Endothelial cell of umbilical vein (primary cell): Measurements from ENCODE around the gene FCGBP. TPM values are rescaled to one million over a fixed set of nuclear protein-coding genes. Genes with fewer than 3 reads are reported as not detected.

ENCODE experiments used
- BruUV-seq: library from RNA; stranded (reverse); fragments of 400-500 nt; replicated peaks from 2 replicates; lab custom pipeline; 2021; lab: Mats Ljungman, UMichigan
- CTCF ChIA-PET: fragments of 300-600, 350-600 bp; sonication (Branson Sonifier 250); formaldehyde crosslinking; loops from one replicate; lab custom pipeline; 2021; ENCODE audit warnings: antibody characterized with exemption, inconsistent platforms; lab: Charles Lee
- POLR2A ChIA-PET: fragments of 300-600, 350-600 bp; sonication (Branson Sonifier 250); formaldehyde crosslinking; loops from one replicate; lab custom pipeline; 2021; ENCODE audit warnings: antibody characterized with exemption, inconsistent platforms; lab: Charles Lee
- DNase-seq: peaks from one replicate; pipeline ENCODE4 v3.0.0-alpha.2; 2011; ENCODE audit warnings: low read depth, low spot score
- FAIRE-seq: peaks from 2 replicates; lab custom pipeline; 2011; peaks lifted over from hg19 to GRCh38; lab: Jason Lieb, UNC
- H2AFZ ChIP-seq: 2 replicates; pipeline ENCODE4 v1.6.0; 2012; ENCODE audit warnings: low read depth, low read length, control low read depth, inconsistent platforms
- H3K27ac ChIP-seq: 2 replicates; pipeline ENCODE4 v1.5.1; 2011; ENCODE audit warnings: low read depth, mild to moderate bottlenecking, control low read depth, low read length, moderate library complexity; ENCODE audit not compliant: insufficient read depth
- H3K27me3 ChIP-seq, 2 experiments: 2 replicates each; pipeline versions ENCODE4 v1.6.0 to v1.6.1; 2011; ENCODE audit warnings: low read length in 2 of 2, mixed read lengths in 1 of 2; ENCODE audit not compliant: control insufficient read depth in 2 of 2, insufficient read depth in 2 of 2
- H3K36me3 ChIP-seq, 2 experiments: 2 replicates in 1 of 2; 3 replicates in 1 of 2; pipeline ENCODE4 v1.5.1; 2011; ENCODE audit warnings: low read length in 2 of 2, mild to moderate bottlenecking in 1 of 2, moderate library complexity in 1 of 2; ENCODE audit not compliant: control insufficient read depth in 2 of 2, insufficient read depth in 2 of 2; ENCODE audit errors: extremely low read depth in 1 of 2
- H3K4me1 ChIP-seq: 3 replicates; pipeline ENCODE4 v1.5.1; 2011; ENCODE audit warnings: mild to moderate bottlenecking, low read length; ENCODE audit not compliant: control insufficient read depth, insufficient read depth; ENCODE audit errors: extremely low read depth
- H3K4me2 ChIP-seq: 2 replicates; pipeline ENCODE4 v1.6.1; 2011; ENCODE audit warnings: low read length, control low read depth, mixed read lengths; ENCODE audit not compliant: insufficient read depth
- H3K4me3 ChIP-seq, 3 experiments: fragments of 200-600 bp in 1 of 3; sonication (generic), shearing (Covaris generic) in 1 of 3; replicated peaks in 1 of 3; 2 replicates each; pipeline ENCODE4 v1.5.1; 2011 to 2016; ENCODE audit warnings: control low read depth in 3 of 3, low read length in 3 of 3, mild to moderate bottlenecking in 2 of 3, inconsistent platforms in 1 of 3, low read depth in 1 of 3, moderate library complexity in 1 of 3; ENCODE audit not compliant: insufficient read depth in 1 of 3
- H3K79me2 ChIP-seq: 2 replicates; pipeline ENCODE4 v1.6.0; 2012; ENCODE audit warnings: low read length, inconsistent platforms; ENCODE audit not compliant: control insufficient read depth, insufficient read depth
- H3K9ac ChIP-seq: replicated peaks from 2 replicates; pipeline ENCODE3; 2011; ENCODE audit warnings: low read length, control low read depth; ENCODE audit not compliant: insufficient read depth; ENCODE audit errors: extremely low read depth
- H3K9me1 ChIP-seq: replicated peaks from 3 replicates; pipeline ENCODE4 v1.6.0; 2011; ENCODE audit warnings: mild to moderate bottlenecking, low read length; ENCODE audit not compliant: control insufficient read depth, insufficient read depth; ENCODE audit errors: extremely low read depth
- H3K9me3 ChIP-seq: replicated peaks from 2 replicates; pipeline ENCODE4 v1.5.1; 2012; ENCODE audit warnings: low read length, inconsistent platforms; ENCODE audit not compliant: control insufficient read depth, insufficient read depth
- H4K20me1 ChIP-seq: replicated peaks from 2 replicates; pipeline ENCODE3; 2011; ENCODE audit warnings: mild to moderate bottlenecking, low read length; ENCODE audit not compliant: control insufficient read depth, insufficient read depth; ENCODE audit errors: extremely low read depth
- CTCF ChIP-seq, 2 donors: IDR thresholded peaks; 1 replicate in 1 of 2; 2 replicates in 1 of 2; pipeline ENCODE4 v1.5.1; 2011; ENCODE audit warnings: low read length in 2 of 2, mild to moderate bottlenecking in 2 of 2, moderate library complexity in 2 of 2, control low read depth in 1 of 2, inconsistent platforms in 1 of 2, low read depth in 1 of 2; ENCODE audit not compliant: insufficient read depth in 1 of 2; ENCODE audit errors: extremely low read depth in 1 of 2
- EZH2 ChIP-seq: IDR thresholded peaks from 2 replicates; pipeline ENCODE4 v1.6.1; 2012; ENCODE audit warnings: borderline replicate concordance, low read depth, mild to moderate bottlenecking, moderate library complexity, low read length, inconsistent platforms; ENCODE audit not compliant: severe bottlenecking
- FOS ChIP-seq: IDR thresholded peaks from 2 replicates; pipeline ENCODE4 v1.6.1; 2011; ENCODE audit warnings: mild to moderate bottlenecking, low read length, moderate library complexity, borderline replicate concordance; ENCODE audit not compliant: insufficient read depth
- GATA2 ChIP-seq: IDR thresholded peaks from 2 replicates; pipeline ENCODE4 v1.7.0; 2011; ENCODE audit warnings: low read depth, mild to moderate bottlenecking, moderate library complexity, mixed read lengths, low read length; ENCODE audit not compliant: insufficient read length, insufficient read depth
- JUN ChIP-seq: IDR thresholded peaks from 2 replicates; pipeline ENCODE4 v1.6.1; 2011; ENCODE audit warnings: borderline replicate concordance, low read depth; ENCODE audit not compliant: insufficient read length, insufficient read depth
- MAX ChIP-seq: IDR thresholded peaks from 2 replicates; pipeline ENCODE4 v1.6.1; 2011; ENCODE audit not compliant: insufficient read depth, insufficient read length
- MYC ChIP-seq: IDR thresholded peaks from one replicate; pipeline ENCODE4 v1.6.1; 2011; ENCODE audit warnings: mild to moderate bottlenecking, low read depth, low read length
- POLR2A ChIP-seq: IDR thresholded peaks from 2 replicates; pipeline ENCODE4 v1.6.1; 2012; ENCODE audit warnings: low read depth, mild to moderate bottlenecking, control low read depth, low read length
- POLR2AphosphoS5 ChIP-seq: IDR thresholded peaks from 2 replicates; pipeline ENCODE4 v1.6.1; 2012; ENCODE audit warnings: low read depth, mild to moderate bottlenecking, control low read depth, low read length, moderate library complexity; ENCODE audit not compliant: insufficient read depth
- dilution Hi-C: fragments of 300-500 bp; cut with MboI; formaldehyde crosslinking; loops from one replicate; pipeline ENCODE4 v1.15.0; 2019; ENCODE audit warnings: low sequenced_read_pairs; ENCODE audit not compliant: extremely low pct_ligation_motif_present
- intact Hi-C: fragments of 100-400 bp; cut with micrococcal nuclease; formaldehyde crosslinking; loops from one replicate; pipeline ENCODE4 v1.10.0; 2022
- polyA plus RNA-seq, 4 experiments: library from polyadenylated mRNA; depleted of rRNA in 3 of 4; stranded (reverse) in 3 of 4; unstranded in 1 of 4; fragments of >200 nt; gene quantifications; 2 replicates each; pipeline versions ENCODE4 v1.2.1 to v1.2.3, GENCODE V29; 2011 to 2012; ENCODE audit warnings: missing spikeins in 1 of 4
- total RNA-seq: library from RNA; stranded (reverse); gene quantifications from 2 replicates; pipeline ENCODE4 v1.2.3, GENCODE V29; 2021

FCGBP gene
- total and polyA plus RNA-seq, 2 donors (not counting 3 experiments of a cell fraction or from before 2014, with no cell fraction given), result 0.01 TPM; not detected in 1

- dilution Hi-C loops, result no loop called here
- H3K36me3 ChIP-seq, result no peaks in the 10 kb centered on the region
- H3K9me3 ChIP-seq, result no peaks in the 10 kb centered on the region
- FAIRE-seq (no peak), DNase-seq (no peak)
- H3K4me2 ChIP-seq, result no peak overlapping the region
- CTCF ChIA-PET, result interaction anchor here (2.4 kb wide), 1 partner anchor 27 kb away, joined by 15 read pairs; the partner anchor contains the start of gene PSMC4
- POLR2A ChIA-PET, result no interaction called here
- no peaks in the 10 kb centered on the region for H3K9me1 ChIP-seq
- H2AFZ ChIP-seq, result no peak overlapping the region
- BruUV-seq, result no TSS peak
- H3K79me2 ChIP-seq, result no peaks in the 10 kb centered on the region
- no peak for TF ChIP-seq CTCF (IDR thresholded peaks at IDR 0.05; ENCODE audit: extremely low read depth in 1 of 2, insufficient read depth in 1 of 2, low read depth in 1 of 2, low read length in 2 of 2)
- no peak for TF ChIP-seq MYC
- TF ChIP-seq POLR2AphosphoS5, result no peak
- TF ChIP-seq JUN, result no peak
- no peak for TF ChIP-seq GATA2
- TF ChIP-seq EZH2, result no peak
- no peak for TF ChIP-seq POLR2A
- no peak for TF ChIP-seq FOS
- no peak for TF ChIP-seq MAX
- no peak overlapping the region for H3K27ac ChIP-seq
- H4K20me1 ChIP-seq, result no peaks in the 10 kb centered on the region
- no peak overlapping the region for H3K9ac ChIP-seq
- peaks cover 12% of the 10 kb centered on the region for H3K4me1 ChIP-seq
- H3K27me3 ChIP-seq, result peaks cover 2% of the 10 kb centered on the region in 2 experiments
- H3K4me3 ChIP-seq, result no peak overlapping the region
- intact Hi-C loops, result no loop called here
These were observed 9.2 kb upstream of the FCGBP start for GRCh38 chr19:39943586-39943985.
